Chondrocyte (in vitro differentiated cells): ENCODE results near the gene PIK3CG. TPM values are rescaled to one million over a fixed set of nuclear protein-coding genes. Genes with fewer than 3 reads are reported as not detected.
A peak's percentile ranks its signal among the peaks of the same experiment; 100 is the strongest.
"Not testable (repeated sequence)": the region's sequence is repeated elsewhere in the genome, so short reads cannot be mapped to it uniquely, and the experiment has no call there.

Source experiments
- DNase-seq: peaks from one replicate; pipeline ENCODE4 v3.0.0; 2021; ENCODE audit warnings: mixed read lengths, low spot score
- H3K27ac Mint-ChIP-seq: one replicate; pipeline ENCODE4 v1.8.0; 2021; ENCODE audit warnings: mild to moderate bottlenecking, moderate library complexity, mixed read lengths; ENCODE audit not compliant: unreplicated experiment
- H3K27me3 Mint-ChIP-seq: 2 replicates; pipeline ENCODE4 v1.8.0; 2021; ENCODE audit warnings: low read depth, mixed read lengths
- H3K36me3 Mint-ChIP-seq: 2 replicates; pipeline ENCODE4 v1.8.0; 2021; ENCODE audit warnings: low read depth, mixed read lengths
- H3K4me1 Mint-ChIP-seq: 2 replicates; pipeline ENCODE4 v1.8.0; 2021; ENCODE audit warnings: low read depth, mild to moderate bottlenecking, mixed read lengths
- H3K4me3 Mint-ChIP-seq: one replicate; pipeline ENCODE4 v1.8.0; 2021; ENCODE audit warnings: mild to moderate bottlenecking, moderate library complexity, mixed read lengths; ENCODE audit not compliant: unreplicated experiment
- H3K9me3 Mint-ChIP-seq: 2 replicates; pipeline ENCODE4 v1.8.0; 2021; ENCODE audit warnings: low read depth, mixed read lengths
- total RNA-seq: library from RNA; stranded (reverse); gene quantifications from 3 replicates; pipeline ENCODE4 v1.2.1, GENCODE V29; 2021
- TF ChIP-seq, protein P1 (sequence below): fragments of 200-600 bp; sonication (generic); IDR thresholded peaks from 2 replicates; pipeline ENCODE4 v1.5.0; 2021; ENCODE audit warnings: antibody characterized with exemption, mild to moderate bottlenecking, moderate library complexity

Gene PIK3CG
- total RNA-seq, 1 donor from 2014 or later: not detected

DNA sequence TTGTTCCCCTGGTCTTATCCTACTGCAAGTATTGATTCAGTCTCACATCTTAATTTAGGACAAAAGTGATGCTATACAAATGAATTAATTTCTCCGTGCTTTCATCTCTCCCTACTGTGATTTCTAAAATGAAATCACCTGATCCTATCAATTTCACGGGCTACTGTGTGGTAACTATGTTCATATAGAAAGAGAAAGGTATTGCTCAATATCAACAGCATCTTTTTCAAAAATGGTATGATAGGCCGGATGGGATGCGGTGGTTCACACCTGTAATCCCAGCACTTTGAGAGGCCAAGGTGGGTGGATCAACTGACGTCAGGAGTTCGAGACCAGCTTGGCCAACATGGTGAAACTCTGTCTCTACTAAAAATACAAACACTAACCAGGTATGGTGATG lies 71.2 kb downstream of the PIK3CG start:
- TF ChIP-seq, protein P1, sequence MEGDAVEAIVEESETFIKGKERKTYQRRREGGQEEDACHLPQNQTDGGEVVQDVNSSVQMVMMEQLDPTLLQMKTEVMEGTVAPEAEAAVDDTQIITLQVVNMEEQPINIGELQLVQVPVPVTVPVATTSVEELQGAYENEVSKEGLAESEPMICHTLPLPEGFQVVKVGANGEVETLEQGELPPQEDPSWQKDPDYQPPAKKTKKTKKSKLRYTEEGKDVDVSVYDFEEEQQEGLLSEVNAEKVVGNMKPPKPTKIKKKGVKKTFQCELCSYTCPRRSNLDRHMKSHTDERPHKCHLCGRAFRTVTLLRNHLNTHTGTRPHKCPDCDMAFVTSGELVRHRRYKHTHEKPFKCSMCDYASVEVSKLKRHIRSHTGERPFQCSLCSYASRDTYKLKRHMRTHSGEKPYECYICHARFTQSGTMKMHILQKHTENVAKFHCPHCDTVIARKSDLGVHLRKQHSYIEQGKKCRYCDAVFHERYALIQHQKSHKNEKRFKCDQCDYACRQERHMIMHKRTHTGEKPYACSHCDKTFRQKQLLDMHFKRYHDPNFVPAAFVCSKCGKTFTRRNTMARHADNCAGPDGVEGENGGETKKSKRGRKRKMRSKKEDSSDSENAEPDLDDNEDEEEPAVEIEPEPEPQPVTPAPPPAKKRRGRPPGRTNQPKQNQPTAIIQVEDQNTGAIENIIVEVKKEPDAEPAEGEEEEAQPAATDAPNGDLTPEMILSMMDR: no peak
- Mint-ChIP-seq H3K36me3 (no peaks in the 10 kb centered on the region), H3K4me3 (no peak overlapping the region), H3K27ac (no peak overlapping the region), H3K27me3 (no peaks in the 10 kb centered on the region), H3K9me3 (no peaks in the 10 kb centered on the region), H3K4me1 (no peaks in the 10 kb centered on the region)
- DNase-seq: no peak

DNA sequence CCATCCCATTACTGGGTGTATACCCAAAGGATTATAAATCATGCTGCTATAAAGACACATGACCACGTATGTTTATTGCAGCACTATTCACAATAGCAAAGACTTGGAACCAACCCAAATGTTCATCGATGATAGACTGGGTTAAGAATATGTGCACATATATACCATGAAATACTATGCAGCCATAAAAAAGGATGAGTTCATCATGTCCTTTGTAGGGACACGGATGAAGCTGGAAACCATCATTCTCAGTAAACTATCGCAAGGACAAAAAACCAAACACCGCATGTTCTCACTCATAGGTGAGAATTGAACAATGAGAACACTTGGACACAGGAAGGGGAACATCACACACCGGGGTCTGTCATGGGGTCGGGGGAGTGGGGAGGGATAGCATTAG lies 73.0 kb downstream of the PIK3CG start:
- H3K36me3 Mint-ChIP-seq, H3K4me3 Mint-ChIP-seq, H3K4me1 Mint-ChIP-seq, H3K27me3 Mint-ChIP-seq, DNase-seq, H3K9me3 Mint-ChIP-seq, H3K27ac Mint-ChIP-seq: not testable (repeated sequence)

DNA sequence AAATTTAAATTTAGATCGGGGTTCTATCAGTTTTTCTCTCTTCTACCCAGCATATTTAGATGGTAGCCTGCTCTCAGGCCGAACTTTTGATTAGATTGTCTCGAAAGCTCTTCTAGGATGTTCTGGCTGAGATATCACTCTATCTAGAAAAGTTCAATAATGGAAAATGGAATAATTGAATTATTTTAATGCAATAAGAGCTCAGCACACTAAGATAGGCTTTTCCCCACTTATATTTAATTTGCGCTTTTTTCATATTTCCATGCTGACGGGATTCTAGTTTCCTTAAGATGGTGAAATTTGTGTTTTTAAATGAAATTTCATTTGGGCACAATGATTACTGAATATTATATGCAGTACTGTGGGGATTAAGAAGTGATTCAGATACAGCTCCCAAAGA lies 73.7 kb downstream of the PIK3CG start:
- TF ChIP-seq, protein P1: no peak
- no peaks in the 10 kb centered on the region for H3K9me3 Mint-ChIP-seq
- no peak for DNase-seq
- no peaks in the 10 kb centered on the region for H3K36me3 Mint-ChIP-seq
- no peaks in the 10 kb centered on the region for H3K27me3 Mint-ChIP-seq
- no peak overlapping the region for H3K27ac Mint-ChIP-seq
- no peaks in the 10 kb centered on the region for H3K4me1 Mint-ChIP-seq
- H3K4me3 Mint-ChIP-seq: no peak overlapping the region

DNA sequence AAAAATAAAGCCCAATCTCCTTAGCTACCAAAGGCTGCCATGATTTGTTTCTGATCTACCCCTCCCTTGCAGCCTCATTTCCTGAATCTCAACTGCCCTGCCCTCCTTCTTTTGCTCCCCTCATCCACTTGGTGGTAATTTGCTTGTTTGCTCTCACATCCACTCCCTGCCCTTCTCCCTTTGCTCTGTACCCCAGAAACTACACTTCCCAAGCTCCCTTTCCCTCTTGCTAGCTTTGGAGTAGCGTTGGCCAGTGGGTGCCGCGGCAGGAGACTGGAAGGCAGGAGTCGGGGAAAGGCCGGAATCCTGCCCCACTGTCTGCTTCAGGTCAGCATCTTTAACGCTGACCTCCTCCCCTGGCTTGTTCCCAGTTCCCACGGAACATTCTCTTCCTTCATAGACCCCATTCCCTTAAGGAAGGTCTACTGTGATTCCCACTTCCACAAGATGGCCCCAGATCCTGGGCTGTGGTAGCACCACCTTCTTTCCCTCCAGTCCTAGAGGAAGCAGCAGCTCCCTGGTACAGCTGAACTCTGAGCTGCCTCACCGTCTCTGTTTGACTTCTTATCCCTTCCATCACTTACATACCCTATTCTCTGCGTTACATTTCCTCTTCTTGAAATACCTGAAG lies 79.1 kb downstream of the PIK3CG start:
- Mint-ChIP-seq H3K9me3 (no peaks in the 10 kb centered on the region), H3K27ac (no peak overlapping the region), H3K4me1 (no peaks in the 10 kb centered on the region), H3K36me3 (no peaks in the 10 kb centered on the region), H3K4me3 (no peak overlapping the region), H3K27me3 (peaks cover 26% of the 10 kb centered on the region)
- no peak for DNase-seq
- TF ChIP-seq, protein P1: no peak

DNA sequence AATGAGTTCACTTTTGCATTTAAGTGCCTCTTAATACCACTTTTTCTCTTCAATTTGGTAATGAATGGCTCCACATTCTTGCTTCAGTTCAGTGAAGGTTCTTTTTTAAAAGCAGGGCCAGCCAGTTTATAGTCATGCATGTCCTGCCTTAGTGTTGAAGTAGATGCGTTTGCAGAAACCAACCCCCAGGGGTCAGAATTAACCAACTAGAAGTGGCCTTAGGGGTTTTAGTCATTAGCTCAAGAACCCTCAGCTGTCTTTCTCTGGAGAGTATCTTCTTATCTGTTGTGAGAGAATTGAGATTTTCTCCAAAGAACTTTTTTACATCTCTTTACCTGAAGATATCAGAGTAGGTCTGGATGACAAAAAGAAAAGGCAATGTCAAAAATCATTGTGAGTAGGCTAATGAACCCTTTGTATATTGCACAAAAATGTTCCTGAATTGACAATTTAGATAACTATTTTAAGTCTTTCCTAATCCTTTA lies 82.2 kb downstream of the PIK3CG start:
- no peak for DNase-seq
- Mint-ChIP-seq H3K9me3 (no peaks in the 10 kb centered on the region), H3K36me3 (no peaks in the 10 kb centered on the region), H3K27me3 (peaks cover 28% of the 10 kb centered on the region), H3K27ac (no peak overlapping the region), H3K4me1 (no peaks in the 10 kb centered on the region), H3K4me3 (no peak overlapping the region)
- TF ChIP-seq, protein P1: peak; percentile 80
